Effector CD4-positive, alpha-beta T cell (primary cell): Measurements from ENCODE around the gene FBXO47.

Source experiments
- DNase-seq: peaks from one replicate; pipeline ENCODE4 v3.0.0-alpha.2; 2020

The FBXO47 gene

GRCh38 chr17:38899421-38899820 is 67.8 kb downstream of the FBXO47 start:
- DNase-seq, result no peak

- DNase-seq, result peak; percentile 77
These were observed 68.3 kb downstream of the FBXO47 start for GRCh38 chr17:38898812-38899348.

- DNase-seq, result no peak
These were observed 68.9 kb downstream of the FBXO47 start for GRCh38 chr17:38898291-38898679.

- no peak for DNase-seq
These were observed 69.4 kb downstream of the FBXO47 start for GRCh38 chr17:38897671-38898290.

GRCh38 chr17:38897176-38897575 is 70.0 kb downstream of the FBXO47 start:
- DNase-seq, result no peak

GRCh38 chr17:38896346-38896954 is 70.8 kb downstream of the FBXO47 start:
- DNase-seq, result no peak

GRCh38 chr17:38894276-38894675 is 72.9 kb downstream of the FBXO47 start:
- DNase-seq, result no peak

GRCh38 chr17:38893607-38894006 is 73.6 kb downstream of the FBXO47 start:
- DNase-seq, result no peak

- DNase-seq, result no peak
These were observed 74.1 kb downstream of the FBXO47 start for GRCh38 chr17:38893113-38893512.

- no peak for DNase-seq
These were observed 74.6 kb downstream of the FBXO47 start for GRCh38 chr17:38892620-38893019.

GRCh38 chr17:38892083-38892482 is 75.1 kb downstream of the FBXO47 start:
- DNase-seq, result no peak

GRCh38 chr17:38891441-38891840 is 75.8 kb downstream of the FBXO47 start:
- DNase-seq, result no peak

GRCh38 chr17:38890410-38890746 is 76.8 kb downstream of the FBXO47 start:
- no peak for DNase-seq

- DNase-seq, result no peak
These were observed 77.3 kb downstream of the FBXO47 start for GRCh38 chr17:38889745-38890409.

GRCh38 chr17:38888842-38889241 is 78.4 kb downstream of the FBXO47 start:
- DNase-seq, result no peak

- no peak for DNase-seq
These were observed 80.6 kb downstream of the FBXO47 start for GRCh38 chr17:38886643-38887010.
